ENCODE data around the gene CEP192.
A peak's percentile ranks its signal among the peaks of the same experiment; 100 is the strongest.

CEP192 gene

DNA sequence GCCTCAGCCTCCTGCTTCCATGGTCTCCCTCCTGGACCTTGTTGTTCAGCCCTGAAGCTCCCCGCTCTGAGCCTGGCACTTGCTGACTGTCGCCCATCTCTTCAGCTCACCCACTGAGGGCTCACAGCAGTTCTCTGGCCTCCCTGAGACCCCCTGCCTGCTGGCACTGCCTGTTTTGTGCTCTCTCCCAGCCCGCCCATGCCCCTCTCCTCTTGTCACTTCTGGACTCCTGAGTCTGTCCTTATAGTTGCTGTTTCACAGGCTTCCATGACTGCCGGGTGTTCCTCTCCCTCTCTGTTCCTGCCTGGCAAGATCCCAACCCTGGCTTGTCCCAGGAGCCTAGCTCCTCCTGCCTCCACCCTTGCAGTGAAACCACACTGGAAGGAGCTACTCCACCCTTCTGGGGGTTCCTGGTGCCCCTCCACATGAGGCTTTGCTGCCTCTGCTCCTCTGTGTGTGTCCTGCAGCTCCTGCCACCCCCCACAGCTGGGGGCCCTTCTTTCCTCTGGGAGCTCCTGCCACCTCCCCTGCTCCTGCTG is 110.6 kb downstream of the CEP192 start:
- DNase-seq: no peak

DNA sequence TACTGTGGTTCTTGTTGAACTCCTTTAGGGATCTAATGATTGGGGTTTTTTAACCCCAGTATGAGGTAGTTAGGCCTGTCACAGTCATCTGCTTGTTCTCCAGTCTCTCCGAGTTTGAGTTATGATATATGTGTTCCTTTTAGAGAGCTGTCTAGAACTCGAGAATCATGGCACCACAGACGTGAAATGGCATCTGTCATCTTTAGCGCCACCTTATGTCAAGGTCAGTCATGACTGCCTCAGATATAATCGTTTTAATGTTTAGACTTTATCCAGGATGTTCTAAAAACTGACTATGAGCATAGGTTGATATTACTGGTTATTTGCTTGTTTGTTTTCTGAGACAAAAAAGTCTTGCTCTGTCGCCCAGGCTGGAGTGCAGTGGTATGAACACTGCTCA is 112.2 kb downstream of the CEP192 start:
- no peak for DNase-seq

DNA sequence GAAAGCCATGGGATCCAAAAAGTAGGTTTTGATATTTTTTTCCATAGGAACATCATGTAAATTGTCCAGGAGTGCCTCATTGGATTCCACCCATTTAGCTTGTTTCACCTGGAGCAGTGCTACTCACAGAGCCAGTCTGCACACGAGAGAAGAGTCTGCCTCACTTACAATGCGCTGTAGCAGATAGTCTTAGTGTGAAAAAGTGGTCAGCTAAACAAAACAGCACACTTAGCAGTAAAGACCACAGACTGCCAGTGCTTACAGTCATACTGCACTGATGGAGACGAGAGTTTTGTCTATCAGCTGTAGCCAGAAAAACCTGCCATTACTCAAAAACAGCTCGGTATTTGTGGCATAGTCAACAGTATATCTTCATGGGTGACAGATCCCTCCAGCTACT is 113.9 kb downstream of the CEP192 start:
- no peak for DNase-seq

DNA sequence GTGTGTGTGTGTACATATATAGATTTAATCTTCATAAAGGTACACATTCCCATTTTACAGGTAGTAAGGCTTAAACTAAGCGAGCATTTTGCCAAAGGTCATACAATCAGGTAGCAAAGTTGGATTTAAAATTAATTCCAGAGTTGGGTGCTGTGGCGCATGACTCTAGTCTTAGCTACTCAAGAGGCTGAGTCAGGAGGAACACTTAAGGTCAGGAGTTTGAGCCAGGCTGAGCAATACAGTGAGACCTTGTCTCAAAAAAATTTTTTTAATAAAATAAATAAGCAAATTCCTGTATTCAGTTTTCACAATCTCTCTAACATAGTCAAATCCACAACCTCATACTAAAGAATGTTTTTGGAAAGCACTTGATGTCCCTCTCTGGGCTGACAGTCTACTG is 115.9 kb downstream of the CEP192 start:
- DNase-seq: no peak

DNA sequence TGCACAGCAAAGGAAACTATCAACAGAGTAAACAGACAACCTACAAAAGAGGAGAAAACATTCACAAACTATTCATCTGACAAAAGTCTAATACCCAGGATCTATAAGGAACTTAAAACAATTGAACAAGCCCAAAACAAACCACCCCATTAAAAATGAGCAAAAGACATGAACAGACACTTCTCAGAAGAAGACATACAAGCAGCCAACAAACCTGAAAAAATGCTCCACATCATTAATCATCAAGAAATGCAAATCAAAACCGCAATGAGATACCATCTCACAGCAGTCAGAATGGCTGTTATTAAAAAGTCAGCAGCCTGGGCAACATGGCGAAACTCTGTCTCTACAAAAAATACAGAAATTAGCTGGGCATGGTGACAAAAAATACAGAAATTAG is 117.2 kb downstream of the CEP192 start:
- DNase-seq: no peak

DNA sequence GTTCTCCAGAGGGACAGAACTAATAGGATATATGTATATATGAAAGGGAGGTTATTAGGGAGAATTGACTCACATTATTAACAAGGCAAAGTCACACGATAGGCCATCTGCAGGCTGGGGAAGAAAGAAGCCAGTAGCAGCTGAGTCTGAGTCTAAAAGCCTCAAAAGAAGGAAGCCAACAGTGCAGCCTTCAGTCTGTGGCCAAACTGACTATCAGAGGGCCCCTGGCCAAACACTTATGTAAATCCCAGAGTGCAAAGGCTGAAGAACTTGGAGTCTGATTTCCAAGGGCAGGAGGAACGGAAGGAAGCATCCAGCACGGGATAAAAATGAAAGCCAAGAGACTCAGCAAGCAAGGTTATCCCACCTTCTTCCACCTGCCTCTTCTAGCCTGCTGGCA is 119.4 kb downstream of the CEP192 start:
- no peak for DNase-seq

DNA sequence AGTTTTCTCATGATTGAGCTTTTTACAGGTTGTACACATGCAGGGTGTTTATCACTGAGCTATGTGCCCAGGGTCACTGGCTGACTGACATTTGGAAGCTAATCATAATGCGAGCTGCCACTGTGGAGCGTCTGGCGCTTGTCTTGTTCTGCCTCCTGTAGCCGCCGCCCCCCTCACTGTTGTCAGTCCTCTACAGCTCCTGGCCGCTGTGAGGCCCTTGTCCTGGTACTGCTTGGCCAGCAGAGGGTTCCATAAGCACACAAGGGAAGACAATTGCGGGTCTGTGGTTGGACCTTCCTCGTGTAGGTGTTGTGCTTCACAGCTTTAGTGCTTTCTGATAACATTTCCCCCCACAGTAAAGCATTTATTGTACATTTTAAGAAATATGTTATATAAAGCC is 121.8 kb downstream of the CEP192 start:
- DNase-seq: no peak

DNA sequence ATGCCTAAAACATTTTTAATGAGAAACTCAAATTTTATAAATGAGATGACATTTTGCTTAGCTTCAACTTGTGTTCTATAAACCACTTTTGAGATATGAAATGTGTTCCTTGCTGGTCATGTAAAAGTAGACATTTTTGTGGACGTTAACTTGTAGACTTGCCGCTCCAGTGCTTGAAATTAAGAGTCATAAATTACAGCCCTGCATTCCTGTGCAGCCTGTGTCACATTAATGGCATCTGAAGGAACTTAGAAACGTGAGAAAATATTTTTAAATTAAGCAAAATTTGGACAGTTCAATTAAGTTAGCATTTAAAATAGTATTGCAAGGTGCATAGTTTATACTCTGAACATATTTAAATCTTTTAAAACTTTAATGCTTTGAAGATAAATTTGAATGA is 129.1 kb downstream of the CEP192 start:
- DNase-seq: no peak

DNA sequence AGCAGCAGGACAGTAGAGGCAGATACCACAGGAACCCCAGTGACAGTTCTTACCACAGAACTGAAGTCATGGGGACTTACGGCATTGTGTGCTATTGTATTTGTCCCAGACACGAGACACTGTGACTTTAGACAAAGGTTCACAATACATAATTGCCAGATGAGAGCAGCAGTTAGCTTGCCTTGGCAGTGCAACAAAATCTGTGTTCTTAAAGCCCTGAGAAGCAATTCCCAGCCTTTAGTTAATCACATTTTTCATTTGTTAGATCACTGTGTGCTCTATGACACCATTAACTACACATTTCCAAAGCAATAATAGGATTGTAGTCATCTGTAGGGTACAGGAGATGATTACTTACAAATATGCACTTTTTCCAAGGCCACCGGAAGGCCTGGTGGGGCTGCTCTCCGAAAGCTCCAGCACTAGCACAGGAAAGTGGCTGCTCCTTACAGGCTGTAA is 129.8 kb downstream of the CEP192 start:
- no peak for DNase-seq

DNA sequence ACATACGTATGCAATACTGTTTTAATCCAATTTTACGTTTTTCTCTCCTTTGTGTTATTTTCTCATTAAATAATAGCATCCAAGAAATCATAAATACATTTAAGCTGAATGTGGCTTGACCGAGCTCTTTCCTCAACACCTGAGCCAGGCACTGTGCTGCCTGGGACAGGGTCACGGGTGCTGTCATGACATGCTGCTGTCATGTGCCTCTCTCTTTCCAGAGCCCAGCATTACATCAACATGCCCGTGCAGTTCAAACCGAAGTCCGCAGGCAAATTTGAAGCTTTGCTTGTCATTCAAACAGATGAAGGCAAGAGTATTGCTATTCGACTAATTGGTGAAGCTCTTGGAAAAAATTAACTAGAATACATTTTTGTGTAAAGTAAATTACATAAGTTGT is 133.2 kb downstream of the CEP192 start:
- DNase-seq: no peak

DNA sequence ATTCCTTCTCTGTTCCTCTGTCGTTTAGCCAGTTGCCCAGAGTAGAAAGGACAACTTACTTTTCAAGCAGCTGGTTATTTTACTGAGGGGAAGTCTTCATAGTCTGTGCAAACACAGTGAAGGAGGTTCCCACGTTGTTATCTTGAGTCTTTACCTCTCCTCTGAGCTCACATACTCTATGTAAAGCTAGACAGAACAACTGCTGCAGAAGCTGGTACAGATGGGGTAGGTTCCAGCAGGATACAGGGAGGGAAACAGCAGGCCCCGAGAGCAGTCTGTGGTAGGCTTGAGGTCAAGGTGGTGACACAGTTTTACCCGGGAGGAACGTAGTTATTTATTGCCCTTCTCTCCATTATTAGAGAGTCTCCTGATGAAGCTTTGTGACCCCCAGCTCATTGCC is 134.0 kb downstream of the CEP192 start:
- no peak for DNase-seq

DNA sequence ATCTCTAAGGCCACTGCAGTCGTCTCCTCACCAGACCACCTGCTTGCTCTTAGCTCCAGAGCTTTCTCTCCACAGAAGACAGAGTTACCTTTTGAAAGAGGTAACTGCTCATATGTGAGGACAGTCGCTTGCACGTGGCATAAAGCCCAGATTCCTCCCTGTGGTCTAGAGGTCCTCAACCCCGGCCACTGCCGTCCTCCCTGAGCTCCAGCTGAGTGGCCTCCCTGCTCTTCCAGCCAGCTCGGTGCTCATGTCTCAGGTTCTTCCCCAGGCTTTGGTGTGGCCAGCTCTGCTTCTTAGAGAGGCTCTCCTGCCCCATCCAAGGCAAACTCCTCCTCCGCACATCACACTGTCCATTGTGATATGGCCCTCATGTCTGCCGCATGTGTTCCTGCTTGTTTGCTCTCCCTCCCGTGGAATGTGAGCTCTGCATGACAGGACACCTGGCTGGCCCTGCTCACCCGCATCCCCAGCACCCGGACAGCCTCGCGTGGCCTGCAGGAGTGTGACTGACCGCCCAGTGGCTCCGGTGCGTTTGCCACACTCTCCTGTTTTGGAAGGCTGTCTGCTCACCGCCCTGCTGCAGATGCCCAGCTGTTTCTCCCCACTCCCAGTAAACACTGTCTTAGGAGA is 135.9 kb downstream of the CEP192 start:
- DNase-seq: no peak

DNA sequence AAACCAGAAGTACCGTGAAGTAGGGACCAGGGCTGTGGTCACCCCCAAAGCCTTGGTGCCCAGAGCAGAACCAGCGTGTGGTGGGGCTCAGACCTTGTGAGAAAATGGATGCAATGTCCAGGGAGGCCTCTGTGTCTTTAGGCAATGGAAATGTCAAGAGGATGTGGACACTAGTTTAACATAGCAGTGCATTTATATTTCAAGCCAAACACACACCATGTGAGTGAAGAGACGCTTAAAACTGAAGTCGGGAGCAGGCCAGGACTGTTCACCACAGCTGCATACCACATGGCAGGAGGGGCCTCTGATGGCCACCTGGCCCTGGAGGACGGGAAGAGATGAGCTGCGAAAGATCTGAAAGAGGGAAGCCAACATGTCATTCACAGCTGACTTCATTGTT is 140.1 kb downstream of the CEP192 start:
- DNase-seq: no peak

DNA sequence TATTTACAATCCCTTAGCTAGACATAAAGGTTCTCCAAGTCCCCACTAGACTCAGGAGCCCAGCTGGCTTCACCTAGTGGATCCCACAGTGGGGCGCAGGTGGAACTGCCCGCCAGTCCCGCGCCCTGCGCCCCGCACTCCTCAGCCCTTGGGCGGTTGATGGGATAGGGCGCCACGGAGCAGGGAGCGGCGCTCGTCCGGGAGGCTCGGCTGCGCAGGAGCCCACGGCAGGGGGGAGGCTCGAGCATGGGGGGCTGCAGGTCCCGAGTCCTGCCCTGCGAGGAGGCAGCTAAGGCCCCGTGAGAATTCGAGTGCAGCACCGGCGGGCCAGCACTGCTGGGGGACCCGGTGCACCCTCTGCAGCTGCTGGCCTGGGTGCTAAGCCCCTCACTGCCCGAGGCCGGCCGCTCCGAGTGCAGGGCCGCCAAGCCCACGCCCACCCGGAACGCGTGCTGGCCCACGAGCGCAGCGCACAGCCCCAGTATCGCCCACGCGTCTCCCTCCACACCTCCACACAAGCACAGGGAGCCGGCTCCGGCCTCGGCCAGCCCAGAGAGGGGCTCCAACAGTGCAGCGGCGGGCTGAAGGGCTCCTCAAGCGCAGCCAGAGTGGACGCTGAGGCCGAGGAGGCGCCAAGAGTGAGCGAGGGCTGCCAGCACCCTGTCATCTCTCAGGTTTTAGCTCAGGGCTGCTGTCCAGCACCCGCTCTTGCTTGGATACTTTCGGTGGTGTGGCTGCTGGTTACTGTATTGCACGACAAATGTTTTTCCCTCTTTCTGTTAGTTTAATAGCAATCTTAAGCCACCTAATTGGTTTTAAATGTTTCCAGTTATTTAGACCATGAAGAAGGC is 143.6 kb downstream of the CEP192 start:
- no peak for DNase-seq

DNA sequence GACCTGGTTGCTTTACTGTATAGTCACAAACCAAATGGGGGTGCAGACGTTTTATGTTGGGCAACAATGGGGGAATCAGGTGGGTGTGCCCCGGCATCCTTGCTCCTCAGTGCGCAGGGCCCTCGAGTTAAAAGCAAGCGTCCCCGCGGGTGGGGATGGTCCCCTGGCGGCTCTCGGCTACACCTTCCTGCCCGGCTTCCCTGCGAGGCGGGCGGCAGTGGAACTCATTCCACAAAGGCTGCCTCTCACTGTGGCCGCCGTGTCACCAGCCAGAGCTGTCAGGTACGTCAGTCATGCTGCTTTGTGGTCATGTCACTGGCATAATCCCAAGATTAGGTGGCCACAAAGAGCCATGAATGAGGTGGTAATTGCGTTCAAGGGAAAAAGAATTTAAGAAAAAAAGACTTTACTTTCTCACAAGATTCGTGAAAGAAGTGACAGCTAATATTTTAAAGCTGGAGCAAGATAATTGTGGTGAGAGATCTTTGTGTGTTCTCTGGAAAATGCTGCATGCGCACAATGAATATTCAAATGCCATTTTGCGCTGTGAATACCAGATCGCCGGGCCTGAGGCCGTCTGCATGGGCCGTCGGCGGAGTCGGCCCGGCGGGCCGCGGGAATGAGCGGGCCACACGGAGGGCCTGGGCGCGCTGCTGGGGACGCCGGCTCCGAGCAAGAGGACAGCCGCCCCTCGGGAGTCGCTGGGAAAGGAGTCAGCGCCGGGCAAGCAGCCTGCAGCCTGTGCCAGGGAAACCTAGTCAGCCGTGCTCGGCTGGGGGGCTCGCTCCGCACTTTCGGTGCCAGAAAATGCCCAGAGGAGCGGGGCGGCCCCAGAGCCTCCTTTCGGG is 145.1 kb downstream of the CEP192 start:
- peak; percentile 47 for DNase-seq

DNA sequence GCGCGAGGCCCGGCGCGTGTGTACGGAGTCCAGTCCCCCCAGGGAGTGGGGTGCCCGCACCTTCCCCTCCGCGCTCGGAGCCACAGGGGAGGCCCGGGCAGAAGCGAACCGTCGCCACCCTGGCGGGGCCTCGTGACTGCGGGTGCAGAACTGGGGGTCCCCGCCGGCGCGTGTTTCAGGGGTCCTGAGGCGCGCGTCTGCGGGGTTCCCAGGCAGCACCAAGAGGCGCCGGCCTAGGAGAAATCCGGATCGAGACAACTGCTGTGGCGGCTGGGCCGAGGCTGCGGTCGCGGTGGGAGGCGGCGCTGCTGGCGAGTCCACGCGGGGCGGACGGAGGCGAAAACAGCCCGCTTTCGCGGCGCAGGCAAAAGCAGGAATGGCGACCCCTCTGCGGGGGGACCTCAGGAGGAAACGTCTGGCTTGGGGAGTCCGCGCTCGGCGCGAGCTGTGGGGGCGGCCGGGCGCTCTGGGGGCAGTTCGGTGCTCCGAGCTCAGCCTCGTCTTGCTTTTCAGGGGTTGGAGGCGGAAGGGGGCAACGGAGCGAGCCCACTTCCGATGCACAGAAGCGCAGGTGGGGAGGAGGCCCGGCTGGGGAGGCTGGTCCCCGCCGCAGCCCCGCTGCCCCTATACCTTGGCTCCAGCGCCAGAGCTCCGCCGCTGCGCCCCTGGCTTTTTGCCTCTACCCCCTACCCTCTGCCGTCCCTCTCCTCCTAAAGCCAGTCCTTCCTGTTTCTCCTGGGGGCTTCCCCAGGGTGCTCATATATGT is 145.9 kb downstream of the CEP192 start:
- no peak for DNase-seq

DNA sequence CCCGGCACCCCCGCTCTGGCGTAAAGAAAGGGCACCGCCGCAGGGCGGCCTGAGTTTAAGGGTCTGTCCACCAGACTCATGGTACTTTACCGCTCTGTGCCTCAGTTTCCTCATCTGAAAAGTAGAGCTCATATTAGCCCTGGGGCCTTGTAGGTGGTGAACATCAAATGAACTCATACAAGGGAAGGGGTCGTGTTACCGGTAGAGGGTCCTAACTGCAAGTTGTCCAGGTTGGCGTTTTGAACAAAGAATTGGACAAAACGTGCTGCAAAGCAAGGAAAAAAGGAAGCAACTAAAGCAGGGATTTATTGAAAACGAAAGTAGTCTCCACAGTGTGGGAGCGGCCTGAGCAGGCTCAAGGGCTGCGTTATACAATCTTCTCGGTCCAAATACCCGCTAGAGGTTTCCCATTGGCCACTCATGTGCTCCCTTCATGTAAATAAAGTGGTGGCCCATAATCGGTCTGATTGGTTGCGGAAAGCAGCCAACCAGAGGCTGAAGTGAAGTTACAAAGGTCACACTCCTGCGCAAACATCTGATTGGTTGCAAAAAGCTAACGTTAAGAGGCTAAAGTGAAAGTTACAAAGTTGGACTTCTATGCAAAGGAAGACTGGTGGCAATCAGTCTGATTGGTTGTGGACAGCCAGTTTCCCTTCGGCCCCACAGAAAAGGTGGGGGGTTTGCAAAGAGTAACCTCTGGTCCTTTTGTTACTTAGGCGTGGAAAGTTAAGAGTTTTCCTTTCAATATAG is 146.7 kb downstream of the CEP192 start:
- peak; percentile 87 for DNase-seq

DNA sequence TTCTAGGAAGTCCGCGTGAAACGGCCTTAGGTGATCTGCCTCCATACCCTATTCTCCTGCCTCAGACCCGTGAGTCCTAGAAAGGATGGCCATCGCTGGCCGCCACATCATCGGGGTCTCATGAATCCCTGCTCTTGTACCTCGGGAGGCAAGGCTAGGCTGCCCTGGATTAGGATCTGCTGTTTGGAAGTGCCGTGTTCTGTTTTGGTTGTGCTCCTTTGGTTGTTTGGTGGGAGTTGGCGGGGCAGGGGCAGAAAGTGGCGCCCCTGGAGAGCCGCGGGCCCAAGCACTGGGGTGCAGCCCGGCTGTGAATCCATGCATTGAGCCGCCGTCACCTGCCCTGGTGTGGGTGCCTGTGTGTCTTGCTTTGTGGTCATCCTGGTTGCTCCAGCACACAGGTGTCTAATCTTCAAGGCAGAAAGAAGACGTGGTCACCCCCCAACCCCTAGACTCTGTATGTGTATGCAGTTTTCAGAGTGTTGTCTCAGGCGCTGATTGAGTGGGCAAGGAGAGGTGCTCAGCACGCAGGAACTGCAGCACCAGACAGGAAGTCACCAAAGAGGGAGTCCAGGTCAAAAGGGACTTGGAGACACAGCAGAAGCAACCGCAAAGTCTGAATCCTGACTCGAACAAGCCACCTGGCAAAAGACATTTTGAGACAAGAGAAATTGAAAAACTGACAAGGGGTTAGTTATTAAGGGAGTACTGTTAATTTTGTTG is 147.4 kb downstream of the CEP192 start:
- DNase-seq: no peak

DNA sequence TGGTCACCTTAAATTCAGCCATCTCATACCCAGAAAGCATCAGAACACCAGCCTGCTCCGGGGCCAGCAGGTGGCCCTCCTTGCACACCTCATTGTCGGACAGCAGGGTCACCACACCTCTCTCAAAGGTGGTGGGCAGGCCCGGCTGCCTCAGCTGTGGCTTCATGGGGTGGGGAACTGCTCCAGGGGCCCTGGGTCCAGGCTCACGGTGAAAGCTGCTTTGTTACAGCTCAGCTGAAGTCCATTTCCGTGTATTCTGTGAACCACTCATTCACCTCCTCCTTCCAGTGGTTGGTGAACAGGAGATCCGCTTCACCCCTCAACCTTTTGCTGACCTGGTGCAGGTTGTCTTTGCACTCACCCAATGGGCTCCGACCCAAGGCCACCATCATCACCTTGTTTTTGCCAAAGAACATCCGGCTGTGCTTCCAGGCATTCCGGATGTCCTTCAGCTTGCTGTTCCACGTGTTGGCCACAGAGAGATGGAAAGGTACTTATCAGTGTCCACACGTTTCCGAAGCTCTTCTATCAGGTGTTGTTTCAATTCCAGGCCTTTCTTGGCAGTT is 148.8 kb downstream of the CEP192 start:
- DNase-seq: no peak

DNA sequence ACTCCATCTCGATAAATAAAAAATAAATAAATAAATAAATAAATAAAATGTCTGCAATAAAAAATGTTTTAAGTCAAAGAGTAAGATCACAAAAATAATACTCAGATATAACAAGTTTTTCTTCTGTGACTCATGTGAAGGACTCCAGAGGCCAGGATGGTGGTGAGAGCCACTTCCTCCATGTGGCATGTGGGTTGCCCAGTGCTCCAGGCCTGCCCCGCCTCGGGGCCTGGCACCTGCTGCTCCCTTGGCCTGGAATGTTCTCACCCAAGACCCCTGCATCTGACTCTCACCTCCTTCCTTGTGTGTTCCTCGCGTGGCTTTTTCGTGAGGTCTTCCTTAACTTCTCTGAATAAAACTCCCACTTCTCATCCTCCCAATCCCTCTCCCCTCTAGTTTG is 150.0 kb downstream of the CEP192 start:
- no peak for DNase-seq

Measured in CD4-positive, alpha-beta T cell treated with Interleukin-15 for 1 hour (primary cell).